GM21360 (cell line): Measurements from ENCODE around the gene ABCA13.

Experiments
- ATAC-seq: cut with Tn5 transposase; IDR thresholded peaks from one replicate; pipeline ENCODE4 v1.9.1; 2021; ENCODE audit warnings: mild to moderate bottlenecking, moderate library complexity; ENCODE audit not compliant: unreplicated experiment

ABCA13 gene

GRCh38 chr7:48502021-48502420 is 330.8 kb downstream of the ABCA13 start:
- no peak for ATAC-seq

GRCh38 chr7:48505051-48505450 is 333.8 kb downstream of the ABCA13 start:
- no peak for ATAC-seq

DNA sequence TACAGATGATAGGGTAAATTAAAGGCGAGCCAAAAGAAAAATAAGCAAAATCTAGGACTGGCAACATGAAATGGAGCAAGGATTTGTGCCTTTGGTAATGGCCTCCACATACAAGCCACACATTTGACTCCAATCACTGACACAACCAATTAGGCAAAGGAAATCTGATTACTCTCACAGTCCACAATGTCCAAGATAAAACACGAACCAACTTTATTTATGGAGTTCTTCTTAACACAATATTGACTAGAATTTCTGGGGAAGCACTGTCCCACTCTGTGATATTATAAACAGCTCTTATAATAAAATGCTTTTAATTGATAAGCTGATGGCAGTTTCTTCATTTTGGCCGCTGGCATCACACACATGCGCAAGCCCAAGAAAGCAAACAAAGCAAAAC is 334.2 kb downstream of the ABCA13 start:
- no peak for ATAC-seq

DNA sequence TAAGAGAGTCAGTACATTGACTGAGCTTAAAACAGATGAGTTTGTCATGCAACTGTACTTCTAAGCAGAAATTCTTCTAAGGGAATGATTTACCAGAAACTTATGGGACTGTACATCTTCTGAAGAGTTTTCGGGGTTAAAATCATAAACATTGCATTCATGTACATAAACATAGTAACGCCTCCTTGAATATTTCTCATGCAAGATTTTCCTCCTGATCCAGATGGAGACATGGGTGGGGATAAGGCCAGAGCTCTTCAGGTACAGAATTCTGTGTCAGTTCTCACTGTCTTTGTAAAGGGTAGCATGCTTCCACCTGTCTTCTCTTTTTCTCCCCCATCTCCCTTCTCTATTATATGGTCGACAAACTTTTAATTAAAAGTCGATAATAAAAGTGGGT is 335.3 kb downstream of the ABCA13 start:
- no peak for ATAC-seq

- ATAC-seq, result no peak
Measured at GRCh38 chr7:48511080-48511479, 339.8 kb downstream of the ABCA13 start.

DNA sequence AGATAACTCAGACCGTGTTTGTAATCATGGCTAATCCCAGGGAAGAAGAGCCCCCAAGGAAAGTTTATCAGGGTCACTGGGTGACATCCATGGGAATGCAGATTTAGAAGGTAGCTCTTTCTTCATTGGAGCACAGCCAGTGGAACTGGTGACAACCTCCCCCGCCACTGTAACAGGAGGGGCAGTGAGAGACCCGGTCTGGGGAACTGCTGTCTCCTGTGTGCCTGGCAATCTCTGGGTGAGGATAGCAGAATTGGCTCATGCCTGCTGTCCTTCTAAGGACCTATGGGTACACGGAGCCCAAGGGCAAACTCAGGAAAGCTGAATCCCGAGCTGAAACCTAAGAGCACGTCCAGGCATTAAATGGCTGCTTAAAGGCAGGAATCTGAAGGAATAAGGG is 341.6 kb downstream of the ABCA13 start:
- no peak for ATAC-seq

GRCh38 chr7:48515171-48515570 is 343.9 kb downstream of the ABCA13 start:
- no peak for ATAC-seq

- no peak for ATAC-seq
Measured at GRCh38 chr7:48518092-48518491, 346.8 kb downstream of the ABCA13 start.

DNA sequence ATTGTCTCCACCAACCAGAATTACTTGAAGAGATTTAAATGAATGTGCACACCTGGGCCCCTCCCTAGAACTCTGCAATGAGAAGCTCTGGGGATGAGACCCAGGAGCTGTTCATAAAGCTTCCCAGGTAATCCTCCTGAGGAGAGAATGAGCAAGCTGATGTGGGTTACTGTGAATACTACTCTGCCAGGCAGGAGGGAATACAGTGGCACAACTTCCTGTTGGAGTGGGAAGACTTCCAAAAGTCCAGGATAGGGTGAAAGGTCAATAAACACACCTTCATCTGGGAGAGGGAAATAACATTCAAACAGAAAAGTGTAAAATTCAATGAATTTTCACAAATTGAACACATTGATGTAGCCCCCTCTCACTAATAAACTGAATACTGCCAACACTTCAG is 351.4 kb downstream of the ABCA13 start:
- no peak for ATAC-seq

DNA sequence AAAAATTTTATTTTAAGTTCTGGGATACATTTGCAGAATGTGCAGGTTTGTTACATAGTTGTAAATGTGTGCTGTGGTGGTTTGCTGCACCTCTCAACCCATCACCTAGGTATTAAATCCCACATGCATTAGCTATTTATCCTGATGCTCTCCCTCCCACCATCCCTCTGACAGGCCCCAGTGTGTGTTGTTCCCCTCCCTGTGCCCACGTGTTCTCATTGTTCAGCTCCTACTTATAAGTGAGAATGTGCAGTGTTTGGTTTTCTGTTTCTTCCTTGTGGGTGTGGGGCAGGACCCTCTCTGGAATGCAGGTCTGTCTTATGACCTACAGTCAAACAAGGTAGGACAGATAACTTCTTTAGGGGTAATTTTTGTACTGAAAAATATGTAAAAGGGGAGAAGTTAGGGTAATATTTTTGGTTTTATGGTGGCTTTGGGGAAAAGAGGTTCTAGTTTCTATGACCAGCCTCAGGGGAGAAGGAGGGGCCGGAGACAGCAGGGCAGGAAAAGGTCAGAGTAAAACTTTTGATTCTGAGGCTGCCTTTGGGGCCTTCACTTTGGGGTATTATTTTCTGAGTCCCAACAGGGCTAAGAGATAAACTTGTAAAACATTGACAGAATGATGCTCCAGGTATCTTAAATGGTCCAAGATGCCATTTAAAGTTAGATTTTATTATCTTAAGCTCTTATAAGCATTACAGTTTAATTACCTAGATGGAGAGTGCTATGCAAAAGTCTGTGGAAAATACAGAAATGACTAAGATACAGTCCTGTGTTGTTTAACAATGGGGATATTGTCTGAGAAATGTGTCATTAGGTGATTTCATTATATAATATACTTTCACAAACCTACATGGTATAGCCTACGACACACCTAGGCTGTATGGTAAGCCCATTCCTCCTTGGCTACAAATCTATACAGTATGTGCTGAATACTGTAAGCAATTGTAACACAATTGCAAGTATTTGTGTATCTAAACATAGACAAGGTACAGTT is 354.8 kb downstream of the ABCA13 start:
- no peak for ATAC-seq

GRCh38 chr7:48528646-48529045 is 357.4 kb downstream of the ABCA13 start:
- no peak for ATAC-seq

DNA sequence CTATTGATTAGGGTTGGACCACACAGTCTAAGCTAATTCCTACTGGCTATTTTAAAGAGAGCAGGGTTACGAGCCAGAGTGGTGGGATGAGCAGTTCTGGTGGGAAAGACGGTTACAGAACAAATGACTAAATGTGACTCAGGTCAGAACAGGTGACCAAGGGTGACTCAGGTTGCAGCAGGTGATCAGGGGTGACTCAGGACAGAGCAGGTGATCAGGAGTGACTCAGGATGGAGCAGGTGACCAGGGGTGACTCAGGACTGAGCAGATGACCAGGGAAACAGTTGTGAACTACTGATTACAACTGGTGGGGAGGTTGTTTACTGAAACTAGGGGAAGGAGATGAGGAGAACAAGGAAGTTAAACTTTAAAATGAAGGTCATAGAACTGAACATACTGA is 366.3 kb downstream of the ABCA13 start:
- ATAC-seq, result no peak

DNA sequence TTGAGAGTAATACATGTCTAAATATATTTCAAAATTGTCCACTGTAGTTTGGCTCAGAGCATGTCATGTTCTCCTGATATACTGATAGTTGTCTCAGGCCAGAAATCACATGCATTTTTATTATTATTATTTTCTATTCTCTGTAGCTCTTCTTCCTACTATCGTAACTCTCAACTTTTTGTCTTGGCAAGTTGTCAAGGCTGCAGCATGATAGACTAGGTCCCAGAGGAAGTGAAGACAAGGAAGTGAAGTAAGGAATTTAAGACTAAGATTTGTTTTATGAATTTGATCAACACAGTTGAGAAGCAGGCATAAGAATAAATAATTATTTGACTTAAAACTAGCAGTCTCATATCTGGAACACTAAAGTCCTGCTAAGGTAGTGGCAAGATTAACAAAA is 369.5 kb downstream of the ABCA13 start:
- ATAC-seq, result no peak

- no peak for ATAC-seq
Measured at GRCh38 chr7:48548667-48549066, 377.4 kb downstream of the ABCA13 start.

- ATAC-seq, result no peak
Measured at GRCh38 chr7:48551652-48552051, 380.4 kb downstream of the ABCA13 start.

GRCh38 chr7:48563334-48563733 is 392.1 kb downstream of the ABCA13 start:
- ATAC-seq, result no peak

- ATAC-seq, result no peak
Measured at GRCh38 chr7:48575516-48575915, 404.3 kb downstream of the ABCA13 start.

- ATAC-seq, result no peak
Measured at GRCh38 chr7:48587475-48587874, 416.2 kb downstream of the ABCA13 start.

GRCh38 chr7:48594349-48594748 is 423.1 kb downstream of the ABCA13 start:
- no peak for ATAC-seq

DNA sequence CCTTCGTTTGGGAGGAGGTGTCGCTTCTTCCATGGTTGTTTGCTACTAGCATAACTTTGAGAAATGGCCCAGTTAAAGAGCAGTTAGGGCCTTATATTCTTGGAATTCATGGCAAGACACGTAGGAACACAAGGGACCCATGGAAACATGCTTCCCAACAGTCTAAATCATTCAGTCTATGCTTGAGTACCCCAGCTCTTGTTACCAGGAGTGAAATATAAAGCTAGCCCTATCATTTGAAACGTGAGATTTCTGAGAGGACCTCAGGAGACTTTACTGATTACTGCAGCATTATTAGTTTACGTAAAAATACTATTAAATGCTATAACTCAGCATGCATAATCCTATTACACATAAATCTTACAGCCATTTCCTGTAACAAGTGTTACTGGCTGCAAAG is 424.5 kb downstream of the ABCA13 start:
- no peak for ATAC-seq

GRCh38 chr7:48610705-48611104 is 439.4 kb downstream of the ABCA13 start:
- no peak for ATAC-seq

GRCh38 chr7:48611993-48612392 is 440.7 kb downstream of the ABCA13 start:
- no peak for ATAC-seq

GRCh38 chr7:48617508-48617907 is 446.2 kb downstream of the ABCA13 start:
- no peak for ATAC-seq
